Activated naive CD4-positive, alpha-beta T cell treated with anti-CD3 and anti-CD28 coated beads, Interleukin-2, amount 50 U/mL, for 24 hours (primary cell): ENCODE results near the gene LILRA1.
"Not testable (repeated sequence)": the region's sequence is repeated elsewhere in the genome, so short reads cannot be mapped to it uniquely, and the experiment has no call there.

Experiments
- H3K27ac Mint-ChIP-seq: one replicate; pipeline ENCODE4 v1.8.0; 2021; ENCODE audit warnings: mild to moderate bottlenecking, mixed read lengths
- H3K27me3 Mint-ChIP-seq: one replicate; pipeline ENCODE4 v1.8.0; 2021; ENCODE audit warnings: mixed read lengths
- H3K36me3 Mint-ChIP-seq: one replicate; pipeline ENCODE4 v1.8.0; 2021; ENCODE audit warnings: mixed read lengths
- H3K4me1 Mint-ChIP-seq: one replicate; pipeline ENCODE4 v1.8.0; 2021; ENCODE audit warnings: mixed read lengths
- H3K4me3 Mint-ChIP-seq: one replicate; pipeline ENCODE4 v1.8.0; 2021; ENCODE audit warnings: mild to moderate bottlenecking, mixed read lengths
- H3K9me3 Mint-ChIP-seq: one replicate; pipeline ENCODE4 v1.8.0; 2021; ENCODE audit warnings: mixed read lengths

The LILRA1 gene

GRCh38 chr19:54572696-54573311, 20.6 kb upstream of the LILRA1 start:
- Mint-ChIP-seq H3K27ac (no peak overlapping the region), H3K4me3 (no peak overlapping the region)

DNA sequence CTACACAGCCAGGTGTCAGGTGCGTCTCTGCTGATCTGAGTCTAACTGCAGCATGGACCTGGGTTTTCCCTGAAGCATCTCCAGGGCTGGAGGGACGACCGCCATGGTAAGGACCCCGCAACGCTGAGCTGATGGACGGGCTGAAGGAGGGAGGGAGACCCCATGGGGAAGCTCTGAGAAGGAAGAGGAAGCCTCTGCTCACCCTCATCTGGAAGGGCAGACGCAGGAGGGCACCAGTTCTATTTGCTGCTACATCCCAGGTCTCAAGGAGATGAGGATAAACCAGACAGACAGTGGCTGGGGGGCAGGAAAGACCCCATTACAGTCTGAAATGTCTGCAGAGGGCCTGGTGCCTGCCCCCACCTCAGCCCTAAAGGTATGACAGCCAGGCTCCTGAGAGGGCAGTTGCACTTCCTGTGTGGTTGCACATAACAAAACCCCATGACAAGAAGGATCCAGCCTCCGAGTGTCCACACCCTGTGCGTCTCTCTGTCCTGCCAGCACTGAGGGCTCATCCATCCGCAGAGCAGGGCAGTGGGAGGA, 20.0 kb upstream of the LILRA1 start, which contains the start of gene LILRA2:
TSS of gene LILRA2 (plus strand) at position 461 of the 543 bp plus-strand sequence. CDS start 89 bp downstream, outside the sequence.
- H3K36me3 Mint-ChIP-seq: no peaks in the 10 kb centered on the region
- no peak within 1 kb of the TSS for H3K4me3 Mint-ChIP-seq
- no peaks in the 10 kb centered on the region for H3K9me3 Mint-ChIP-seq
- H3K27me3 Mint-ChIP-seq: peaks cover 16% of the 10 kb centered on the region
- no peak within 1 kb of the TSS for H3K27ac Mint-ChIP-seq
- no peaks in the 10 kb centered on the region for H3K4me1 Mint-ChIP-seq

More at GRCh38 chr19:54572696-54573311, 20.6 kb upstream of the LILRA1 start:
- Mint-ChIP-seq H3K9me3 (no peaks in the 10 kb centered on the region), H3K27me3 (peaks cover 16% of the 10 kb centered on the region), H3K36me3 (no peaks in the 10 kb centered on the region), H3K4me1 (no peaks in the 10 kb centered on the region)

GRCh38 chr19:54574051-54574450, 19.4 kb upstream of the LILRA1 start:
- no peaks in the 10 kb centered on the region for H3K9me3 Mint-ChIP-seq
- no peaks in the 10 kb centered on the region for H3K4me1 Mint-ChIP-seq
- H3K27ac Mint-ChIP-seq: no peak overlapping the region
- no peak overlapping the region for H3K4me3 Mint-ChIP-seq
- peaks cover 16% of the 10 kb centered on the region for H3K27me3 Mint-ChIP-seq
- no peaks in the 10 kb centered on the region for H3K36me3 Mint-ChIP-seq

DNA sequence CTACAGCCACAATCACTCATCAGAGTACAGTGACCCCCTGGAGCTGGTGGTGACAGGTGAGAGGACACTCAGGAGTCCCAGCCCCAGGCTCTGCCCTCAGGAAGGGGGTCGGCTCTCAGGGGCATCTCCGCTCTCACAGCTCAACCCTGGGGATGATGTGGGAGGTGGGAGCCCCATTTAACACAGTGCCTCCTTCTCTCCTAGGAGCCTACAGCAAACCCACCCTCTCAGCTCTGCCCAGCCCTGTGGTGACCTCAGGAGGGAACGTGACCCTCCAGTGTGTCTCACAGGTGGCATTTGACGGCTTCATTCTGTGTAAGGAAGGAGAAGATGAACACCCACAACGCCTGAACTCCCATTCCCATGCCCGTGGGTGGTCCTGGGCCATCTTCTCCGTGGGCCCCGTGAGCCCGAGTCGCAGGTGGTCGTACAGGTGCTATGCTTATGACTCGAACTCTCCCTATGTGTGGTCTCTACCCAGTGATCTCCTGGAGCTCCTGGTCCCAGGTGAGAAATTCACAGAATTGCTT, 18.8 kb upstream of the LILRA1 start:
- H3K4me1 Mint-ChIP-seq: no peaks in the 10 kb centered on the region
- no peak overlapping the region for H3K27ac Mint-ChIP-seq
- H3K27me3 Mint-ChIP-seq: peaks cover 16% of the 10 kb centered on the region
- H3K4me3 Mint-ChIP-seq: no peak overlapping the region
- no peaks in the 10 kb centered on the region for H3K36me3 Mint-ChIP-seq
- H3K9me3 Mint-ChIP-seq: no peaks in the 10 kb centered on the region

DNA sequence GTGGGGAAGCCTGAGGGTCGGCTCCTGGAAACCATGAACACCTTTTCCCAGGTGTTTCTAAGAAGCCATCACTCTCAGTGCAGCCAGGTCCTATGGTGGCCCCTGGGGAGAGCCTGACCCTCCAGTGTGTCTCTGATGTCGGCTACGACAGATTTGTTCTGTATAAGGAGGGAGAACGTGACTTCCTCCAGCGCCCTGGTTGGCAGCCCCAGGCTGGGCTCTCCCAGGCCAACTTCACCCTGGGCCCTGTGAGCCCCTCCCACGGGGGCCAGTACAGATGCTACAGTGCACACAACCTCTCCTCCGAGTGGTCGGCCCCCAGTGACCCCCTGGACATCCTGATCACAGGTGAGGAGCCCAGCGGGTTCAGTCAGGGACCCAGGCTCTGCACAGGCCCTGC, 18.2 kb upstream of the LILRA1 start:
- peaks cover 16% of the 10 kb centered on the region for H3K27me3 Mint-ChIP-seq
- H3K4me1 Mint-ChIP-seq, H3K9me3 Mint-ChIP-seq, H3K27ac Mint-ChIP-seq, H3K4me3 Mint-ChIP-seq, H3K36me3 Mint-ChIP-seq: not testable (repeated sequence)

- Mint-ChIP-seq H3K27me3 (peaks cover 12% of the 10 kb centered on the region), H3K9me3 (no peaks in the 10 kb centered on the region), H3K27ac (no peak overlapping the region), H3K4me3 (no peak overlapping the region), H3K36me3 (peaks cover 1% of the 10 kb centered on the region), H3K4me1 (no peaks in the 10 kb centered on the region)
These were observed 16.9 kb upstream of the LILRA1 start for GRCh38 chr19:54576411-54576976.

DNA sequence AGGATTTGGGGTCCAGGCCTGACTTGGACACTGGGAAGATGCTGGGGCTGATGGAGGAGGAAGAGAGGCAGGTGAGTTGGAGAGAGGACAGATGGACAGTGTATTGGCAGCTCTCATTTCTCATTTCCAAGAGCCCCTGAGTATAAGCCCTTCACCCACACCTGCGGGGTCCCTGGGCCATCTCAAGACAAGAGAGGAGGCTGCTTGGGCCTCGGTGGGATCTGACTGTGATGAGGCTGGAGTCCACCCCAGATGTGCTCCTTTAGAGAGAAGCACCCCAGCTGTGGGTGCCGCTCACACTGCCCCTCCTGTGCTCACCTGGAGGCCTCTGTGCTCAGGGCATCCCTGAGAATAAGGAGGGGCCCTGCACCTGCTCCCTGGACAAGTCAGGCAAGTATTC, 16.1 kb upstream of the LILRA1 start:
- peaks cover 1% of the 10 kb centered on the region for H3K36me3 Mint-ChIP-seq
- H3K4me3 Mint-ChIP-seq: no peak overlapping the region
- H3K9me3 Mint-ChIP-seq: no peaks in the 10 kb centered on the region
- H3K27me3 Mint-ChIP-seq: peaks cover 10% of the 10 kb centered on the region
- no peaks in the 10 kb centered on the region for H3K4me1 Mint-ChIP-seq
- H3K27ac Mint-ChIP-seq: no peak overlapping the region

DNA sequence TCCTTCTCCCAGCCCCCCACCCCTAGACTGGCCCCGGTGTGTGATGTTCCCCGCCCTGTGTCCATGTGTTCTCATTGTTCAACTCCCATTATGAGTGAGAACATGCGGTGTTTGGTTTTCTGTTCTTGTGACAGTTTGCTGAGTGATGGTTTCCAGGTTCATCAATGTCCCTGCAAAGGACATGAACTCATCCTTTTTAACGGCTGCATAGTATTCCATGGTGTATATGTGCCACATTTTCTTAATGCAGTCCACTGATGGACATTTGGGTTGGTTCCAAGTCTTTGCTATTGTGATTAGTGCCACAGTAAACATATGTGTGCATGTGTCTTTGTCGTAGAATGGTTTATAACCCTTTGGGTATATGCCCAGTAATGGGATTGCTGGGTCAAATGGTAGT, 15.2 kb upstream of the LILRA1 start:
- not testable (repeated sequence) for H3K9me3 Mint-ChIP-seq, H3K4me1 Mint-ChIP-seq, H3K27ac Mint-ChIP-seq, H3K36me3 Mint-ChIP-seq, H3K4me3 Mint-ChIP-seq
- H3K27me3 Mint-ChIP-seq: peaks cover 14% of the 10 kb centered on the region

GRCh38 chr19:54586397-54586796, 7.0 kb upstream of the LILRA1 start:
- no peaks in the 10 kb centered on the region for H3K4me1 Mint-ChIP-seq
- peaks cover 13% of the 10 kb centered on the region for H3K9me3 Mint-ChIP-seq
- H3K36me3 Mint-ChIP-seq: peaks cover 2% of the 10 kb centered on the region
- H3K27me3 Mint-ChIP-seq: peaks cover 28% of the 10 kb centered on the region
- H3K4me3 Mint-ChIP-seq: no peak overlapping the region
- H3K27ac Mint-ChIP-seq: no peak overlapping the region

DNA sequence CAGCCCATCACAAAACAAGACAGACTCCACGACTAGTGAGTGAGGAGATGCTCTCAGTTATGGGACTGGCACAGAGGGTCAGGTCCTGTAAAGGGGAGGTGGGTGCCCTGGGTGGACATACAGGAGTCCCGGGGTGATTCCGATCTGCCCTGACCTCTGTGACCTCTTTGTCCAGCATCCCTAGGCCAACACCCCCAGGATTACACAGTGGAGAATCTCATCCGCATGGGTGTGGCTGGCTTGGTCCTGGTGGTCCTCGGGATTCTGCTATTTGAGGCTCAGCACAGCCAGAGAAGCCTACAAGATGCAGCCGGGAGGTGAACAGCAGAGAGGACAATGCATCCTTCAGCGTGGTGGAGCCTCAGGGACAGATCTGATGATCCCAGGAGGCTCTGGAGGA, 6.4 kb upstream of the LILRA1 start:
- peaks cover 28% of the 10 kb centered on the region for H3K27me3 Mint-ChIP-seq

GRCh38 chr19:54593931-54594626, 647 bp downstream of the LILRA1 start:
- H3K9me3 Mint-ChIP-seq, H3K4me3 Mint-ChIP-seq, H3K36me3 Mint-ChIP-seq, H3K4me1 Mint-ChIP-seq, H3K27ac Mint-ChIP-seq: not testable (repeated sequence)
- peaks cover 17% of the 10 kb centered on the region for H3K27me3 Mint-ChIP-seq

More for the DNA sequence above, 6.4 kb upstream of the LILRA1 start:
- Mint-ChIP-seq H3K27ac (no peak overlapping the region), H3K4me1 (no peaks in the 10 kb centered on the region), H3K4me3 (no peak overlapping the region), H3K9me3 (peaks cover 13% of the 10 kb centered on the region), H3K36me3 (peaks cover 2% of the 10 kb centered on the region)

- peaks cover 17% of the 10 kb centered on the region for H3K27me3 Mint-ChIP-seq
- no peaks in the 10 kb centered on the region for H3K4me1 Mint-ChIP-seq
- H3K9me3 Mint-ChIP-seq: peaks cover 5% of the 10 kb centered on the region
- no peak overlapping the region for H3K27ac Mint-ChIP-seq
- no peak overlapping the region for H3K4me3 Mint-ChIP-seq
- peaks cover 2% of the 10 kb centered on the region for H3K36me3 Mint-ChIP-seq
These were observed 1.3 kb downstream of the LILRA1 start for GRCh38 chr19:54594737-54595136.

GRCh38 chr19:54595680-54596436, 2.4 kb downstream of the LILRA1 start:
- peaks cover 19% of the 10 kb centered on the region for H3K27me3 Mint-ChIP-seq
- H3K4me3 Mint-ChIP-seq, H3K9me3 Mint-ChIP-seq, H3K36me3 Mint-ChIP-seq, H3K27ac Mint-ChIP-seq, H3K4me1 Mint-ChIP-seq: not testable (repeated sequence)

DNA sequence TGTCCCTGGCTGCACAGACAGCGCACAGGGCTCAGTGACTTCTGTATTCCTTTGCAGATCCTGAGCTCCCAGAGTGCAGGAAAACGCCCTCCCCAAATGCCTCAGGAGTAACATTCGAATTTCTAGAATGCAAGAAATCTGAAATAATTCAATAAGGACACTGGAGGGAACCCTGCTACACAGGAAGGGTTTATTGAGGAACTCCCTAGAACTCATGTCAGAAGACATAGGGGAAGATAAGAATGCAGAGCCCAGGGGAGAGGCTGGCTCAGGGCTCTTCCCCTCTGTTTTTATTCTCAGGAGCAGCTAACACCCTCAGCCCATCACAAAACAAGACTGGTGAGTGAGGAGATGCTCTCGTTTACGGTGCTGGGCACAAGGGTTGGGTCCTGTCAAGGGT, 6.8 kb downstream of the LILRA1 start:
- Mint-ChIP-seq H3K9me3 (peaks cover 5% of the 10 kb centered on the region), H3K36me3 (no peaks in the 10 kb centered on the region), H3K27me3 (peaks cover 15% of the 10 kb centered on the region), H3K27ac (no peak overlapping the region), H3K4me3 (no peak overlapping the region), H3K4me1 (no peaks in the 10 kb centered on the region)

DNA sequence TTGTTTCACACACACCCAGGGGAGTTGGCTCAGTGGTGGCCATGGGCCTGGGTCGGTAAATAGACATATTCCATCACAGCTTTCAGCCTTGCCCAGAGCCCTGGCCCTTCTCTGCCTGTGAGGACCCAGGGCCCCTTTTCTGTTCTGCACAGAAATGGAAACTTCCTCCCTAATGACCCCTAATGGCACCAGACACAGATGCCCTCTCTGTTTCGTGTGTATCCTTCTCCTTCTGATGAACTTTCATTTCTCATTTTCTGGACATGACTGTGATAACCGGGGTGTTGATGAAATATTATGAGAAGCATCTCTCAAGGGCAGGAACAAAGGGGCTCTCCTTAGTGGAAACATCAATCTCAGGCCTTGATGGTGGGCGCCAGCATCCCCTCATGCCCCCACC, 12.8 kb downstream of the LILRA1 start:
- Mint-ChIP-seq H3K36me3 (no peaks in the 10 kb centered on the region), H3K4me1 (no peaks in the 10 kb centered on the region), H3K27ac (no peak overlapping the region), H3K9me3 (peaks cover 7% of the 10 kb centered on the region), H3K27me3 (peaks cover 22% of the 10 kb centered on the region), H3K4me3 (no peak overlapping the region)
